HuH-7 (cell line): ENCODE measurements around the gene FAM184B.
A peak's percentile ranks its signal among the peaks of the same experiment; 100 is the strongest.
"Not testable (repeated sequence)": the region's sequence is repeated elsewhere in the genome, so short reads cannot be mapped to it uniquely, and the experiment has no call there.

Experiments
- DNase-seq: peaks from one replicate; pipeline ENCODE4 v3.0.0; 2011; ENCODE audit warnings: low spot score

Gene FAM184B

DNA sequence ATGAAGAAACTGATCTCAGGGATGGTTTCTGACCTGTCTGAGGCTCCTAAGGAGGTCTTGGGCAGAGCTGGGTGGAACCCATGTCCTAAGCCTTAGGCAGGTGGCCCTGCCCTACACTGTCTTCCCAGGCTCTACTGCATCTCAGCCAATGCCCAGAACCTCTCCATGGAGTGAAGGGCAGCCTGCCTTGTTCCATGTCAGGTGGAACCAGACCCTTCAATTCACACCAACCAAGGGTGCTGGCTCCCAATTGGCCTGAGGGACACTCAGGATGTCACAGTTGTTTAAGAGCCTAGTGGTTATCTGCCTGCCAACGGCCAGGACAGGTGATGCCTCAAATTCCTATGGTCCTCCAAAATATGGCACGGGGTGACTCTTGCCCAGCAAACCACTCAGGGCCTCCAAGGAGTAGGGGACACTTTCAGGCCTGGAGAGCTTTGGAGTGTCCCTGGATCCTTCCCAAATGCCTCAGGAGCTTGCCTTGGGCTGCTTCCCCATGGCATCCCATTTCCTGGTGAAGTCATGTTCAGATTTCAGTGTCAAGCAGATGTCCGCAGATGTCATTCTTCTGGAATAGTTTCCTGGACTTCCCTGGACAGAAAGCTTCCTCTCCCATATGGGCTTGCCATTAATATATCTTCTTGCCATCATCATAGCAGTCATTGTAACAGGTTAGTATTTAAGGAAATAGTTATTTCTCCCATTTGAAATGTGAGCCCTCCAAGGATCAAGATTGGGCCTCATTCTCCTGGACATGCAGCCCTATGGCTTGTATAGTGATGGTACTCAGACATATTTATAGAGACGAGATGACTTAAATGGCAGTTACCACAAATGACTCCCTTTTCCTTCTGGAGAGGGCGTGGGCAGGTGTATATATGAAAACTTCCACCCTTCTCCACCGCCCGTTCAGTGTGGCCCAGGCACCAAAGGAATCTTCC lies 99.9 kb downstream of the FAM184B start:
- no peak for DNase-seq

DNA sequence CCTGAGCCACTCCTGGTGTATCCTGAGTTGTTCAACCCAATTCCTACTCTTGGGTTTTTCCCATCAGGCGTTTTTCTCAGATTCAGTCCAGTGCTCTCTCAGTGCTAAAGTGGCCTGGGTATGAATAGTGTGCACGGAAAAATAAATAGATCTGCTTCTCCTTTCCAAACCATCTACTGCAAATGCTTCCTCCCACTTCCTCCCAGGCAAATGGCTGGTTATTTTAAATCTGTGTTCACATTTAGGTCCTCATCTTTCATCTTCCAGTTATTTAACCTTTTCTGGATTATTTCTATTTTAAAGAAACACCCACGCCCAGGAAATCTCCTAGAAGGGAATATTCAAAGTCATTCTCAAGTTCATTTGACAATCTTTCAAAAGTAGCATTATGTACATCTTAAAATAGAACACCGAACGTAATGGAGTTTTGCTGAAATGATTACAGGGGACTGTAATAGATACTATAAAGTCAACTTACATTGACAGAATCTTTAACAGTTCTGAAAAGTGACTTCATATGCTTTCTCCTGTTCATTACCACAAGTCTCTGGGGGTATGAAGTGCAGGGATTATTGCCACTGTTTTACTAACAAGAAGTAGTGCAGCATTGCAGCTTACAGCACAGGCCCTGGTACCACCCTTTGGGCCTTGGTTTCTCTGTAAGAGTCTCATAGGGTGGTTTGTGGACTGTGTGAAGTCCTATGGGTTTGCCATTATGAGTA lies 100.7 kb downstream of the FAM184B start:
- no peak for DNase-seq

DNA sequence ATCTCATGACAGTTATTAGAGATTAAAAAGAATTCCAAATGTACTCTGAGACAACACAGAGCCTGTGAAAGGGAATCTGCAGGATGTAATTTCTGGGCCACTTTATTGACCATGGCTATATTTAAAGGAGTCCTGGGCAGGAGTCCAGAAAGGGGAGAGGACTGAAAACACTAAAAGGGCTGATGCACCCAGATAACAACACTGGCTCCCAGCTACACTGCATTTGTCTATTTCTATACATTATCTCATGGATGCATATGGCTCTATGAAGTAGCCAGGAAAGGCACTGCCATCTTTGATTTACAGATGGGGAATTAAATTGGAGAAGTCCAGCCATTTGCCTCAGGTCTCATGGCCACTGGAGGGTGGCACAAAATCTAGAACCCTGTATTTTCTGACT lies 111.0 kb downstream of the FAM184B start:
- DNase-seq, result no peak

DNA sequence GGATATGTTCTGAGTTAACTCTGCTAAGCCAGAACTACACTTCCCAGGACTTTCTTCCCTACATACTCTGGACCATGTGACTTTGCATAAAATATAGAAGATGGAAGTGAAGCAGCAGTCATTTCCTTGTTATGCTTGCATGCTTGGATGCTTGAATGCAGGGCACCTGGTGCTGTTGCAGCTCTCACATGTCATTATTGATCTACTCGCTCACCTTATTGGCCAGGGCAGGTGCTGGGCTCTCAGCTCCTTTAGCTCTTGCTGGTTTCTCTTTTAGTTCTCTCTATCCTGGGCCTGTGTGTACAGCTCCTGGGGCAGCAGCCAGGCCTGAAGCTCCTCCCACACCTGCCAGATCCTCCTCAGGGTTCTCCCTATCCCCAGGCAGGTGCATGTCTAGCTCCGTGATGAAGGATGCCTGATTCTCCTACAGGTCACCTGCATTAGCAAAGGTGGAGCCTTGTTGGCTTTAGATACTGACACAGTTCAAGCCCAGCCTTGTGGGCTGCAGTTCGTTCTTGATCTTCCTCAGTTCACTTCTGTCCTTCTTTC lies 113.7 kb downstream of the FAM184B start:
- no peak for DNase-seq

DNA sequence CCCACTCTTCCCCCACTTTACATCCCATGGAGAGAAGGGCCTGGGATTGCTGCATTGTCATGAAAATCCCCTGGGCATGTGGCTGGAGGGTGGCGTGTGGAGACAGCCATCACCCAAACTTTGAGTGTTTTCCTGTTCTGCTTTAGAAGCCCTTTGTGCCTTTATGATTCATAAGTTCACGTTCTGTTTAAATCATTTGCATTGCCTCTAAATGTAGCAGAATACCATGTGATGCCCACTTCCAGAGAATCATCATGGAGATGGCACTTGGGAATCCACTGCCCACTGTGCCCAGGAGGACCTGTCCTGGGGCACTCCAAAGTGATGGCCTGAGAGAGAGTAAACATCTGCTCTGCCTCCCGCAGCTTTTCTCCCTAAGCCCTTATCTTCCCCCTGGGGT lies 114.2 kb downstream of the FAM184B start:
- DNase-seq, result no peak

DNA sequence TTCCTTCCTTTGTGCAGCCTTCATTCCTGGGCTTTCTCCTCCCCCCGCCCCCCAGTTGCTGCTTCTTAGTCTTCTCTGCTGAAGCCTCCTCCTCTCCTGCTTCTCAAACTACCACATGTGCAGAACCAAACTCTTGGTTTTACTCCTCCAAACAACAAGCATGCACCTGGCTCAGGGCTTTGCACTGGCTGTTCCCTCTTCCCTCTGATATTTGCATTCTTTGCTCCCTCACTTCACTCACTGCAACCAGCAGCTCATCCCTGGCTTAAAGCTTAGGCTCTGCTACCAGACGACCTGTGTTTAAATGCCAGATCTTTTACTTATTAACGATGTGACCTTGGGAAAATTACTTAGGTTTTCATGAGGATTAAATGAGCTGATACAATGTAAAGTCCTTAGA lies 115.6 kb downstream of the FAM184B start:
- no peak for DNase-seq

DNA sequence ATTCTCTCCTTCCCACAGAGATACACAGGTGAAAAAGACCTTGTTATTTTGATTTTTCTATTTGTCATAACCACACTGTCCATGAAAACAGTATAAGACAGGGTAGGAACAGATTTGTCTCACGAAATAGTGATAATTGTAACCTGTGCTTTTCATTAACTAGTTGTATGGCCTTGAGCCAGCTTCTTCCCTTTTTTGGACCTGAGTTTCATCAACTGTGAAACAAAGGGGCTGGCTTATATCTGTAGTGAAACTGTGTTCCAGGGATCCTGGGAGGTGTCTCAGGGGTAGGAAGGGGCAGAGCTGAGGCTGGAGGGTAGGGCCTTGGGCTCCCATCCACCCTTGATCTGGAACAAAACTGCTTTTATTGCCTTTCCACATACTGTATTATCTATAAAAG lies 116.1 kb downstream of the FAM184B start:
- no peak for DNase-seq

DNA sequence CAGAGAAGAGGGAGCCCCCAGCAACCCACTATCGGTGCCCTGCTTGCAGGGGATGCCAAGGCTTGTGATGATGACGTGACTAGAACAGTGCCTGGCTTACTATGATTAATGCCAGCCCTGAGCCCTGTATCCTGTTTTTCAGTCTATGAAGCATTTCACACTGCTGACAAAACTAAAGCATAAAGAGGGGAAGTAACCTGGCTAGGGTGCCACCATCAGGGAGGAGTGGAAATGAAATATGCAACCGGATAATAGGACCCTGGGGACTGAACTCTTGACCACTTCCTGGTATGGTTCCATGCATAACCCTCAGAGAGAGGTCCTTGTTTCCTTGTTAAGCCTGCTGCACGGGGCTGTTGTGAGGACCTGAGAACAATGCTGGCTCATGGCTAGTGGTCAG lies 116.7 kb downstream of the FAM184B start:
- no peak for DNase-seq

DNA sequence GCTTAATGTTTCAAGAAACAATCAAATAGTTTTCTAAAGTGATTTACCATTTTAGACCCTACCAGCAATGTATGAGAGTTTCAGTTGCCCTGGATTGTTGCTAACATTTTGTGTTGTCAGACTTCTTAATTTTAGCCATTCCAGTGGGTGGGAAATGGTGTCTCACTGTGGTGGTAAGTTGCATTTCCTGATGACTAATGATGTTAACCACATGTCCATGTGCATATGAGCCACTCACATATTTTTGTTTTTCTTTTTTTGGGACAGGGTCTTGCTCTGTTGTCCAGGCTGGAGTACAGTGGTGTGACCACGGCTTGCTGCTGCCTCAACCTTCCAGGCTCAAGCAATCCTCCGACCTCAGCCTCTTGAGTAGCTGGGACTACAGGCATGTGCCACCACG lies 118.7 kb downstream of the FAM184B start:
- no peak for DNase-seq

DNA sequence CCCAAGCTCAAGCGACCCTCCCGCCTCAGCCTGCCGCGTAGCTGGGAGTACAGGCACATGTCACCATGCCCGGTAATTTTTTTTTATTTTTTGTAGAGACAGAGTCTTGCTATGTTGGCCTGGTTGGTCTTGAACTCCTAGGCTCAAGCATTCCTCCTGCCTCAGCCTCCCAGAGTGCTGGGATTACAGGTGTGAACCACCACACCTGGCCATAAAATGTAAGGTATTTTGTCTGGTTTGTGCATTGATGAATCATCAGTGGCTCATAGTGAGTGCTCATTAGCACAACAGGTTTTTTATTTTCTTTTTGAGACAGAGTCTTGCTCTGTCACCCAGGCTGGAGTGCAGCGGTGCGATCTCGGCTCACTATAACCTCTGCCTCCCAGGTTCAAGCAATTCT lies 122.2 kb downstream of the FAM184B start:
- DNase-seq, result not testable (repeated sequence)

DNA sequence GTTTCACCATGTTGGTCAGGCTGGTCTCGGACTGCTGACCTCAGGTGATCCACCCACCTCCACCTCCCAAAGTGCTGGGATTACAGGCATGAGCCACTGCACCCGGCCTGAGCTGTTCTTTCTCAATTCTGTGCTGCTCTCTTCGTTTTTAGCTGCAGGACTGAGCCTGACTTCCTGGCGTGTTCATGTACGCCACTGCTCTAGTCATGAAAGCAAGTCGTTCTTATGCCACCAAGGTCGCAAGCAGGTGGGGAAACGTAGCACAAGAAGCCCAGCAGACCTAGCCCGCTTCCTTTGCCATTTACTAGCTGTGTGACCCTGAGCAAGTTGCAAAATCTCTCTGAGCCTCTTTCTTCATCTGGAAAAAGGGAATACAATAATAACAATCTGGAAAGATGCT lies 123.6 kb downstream of the FAM184B start:
- no peak for DNase-seq

DNA sequence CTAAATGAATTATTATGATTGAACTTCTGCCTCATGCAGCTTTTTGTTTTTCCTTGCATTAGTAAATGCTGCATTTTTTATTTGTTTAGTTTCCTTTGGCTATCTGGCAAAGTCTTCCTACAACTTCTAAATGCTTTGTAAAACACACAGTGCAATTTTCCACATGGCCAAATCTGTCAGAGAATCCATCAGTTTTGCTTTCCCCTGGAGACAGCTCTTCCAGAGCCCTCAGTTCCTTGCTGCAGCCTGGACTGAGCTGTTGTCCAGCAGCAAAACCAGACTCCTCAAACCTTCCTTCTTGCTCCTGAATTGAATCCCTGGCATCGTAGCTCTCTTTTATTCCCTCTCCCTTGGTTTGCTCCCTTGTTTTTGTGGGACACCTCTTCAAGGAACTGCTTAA lies 124.3 kb downstream of the FAM184B start:
- no peak for DNase-seq

DNA sequence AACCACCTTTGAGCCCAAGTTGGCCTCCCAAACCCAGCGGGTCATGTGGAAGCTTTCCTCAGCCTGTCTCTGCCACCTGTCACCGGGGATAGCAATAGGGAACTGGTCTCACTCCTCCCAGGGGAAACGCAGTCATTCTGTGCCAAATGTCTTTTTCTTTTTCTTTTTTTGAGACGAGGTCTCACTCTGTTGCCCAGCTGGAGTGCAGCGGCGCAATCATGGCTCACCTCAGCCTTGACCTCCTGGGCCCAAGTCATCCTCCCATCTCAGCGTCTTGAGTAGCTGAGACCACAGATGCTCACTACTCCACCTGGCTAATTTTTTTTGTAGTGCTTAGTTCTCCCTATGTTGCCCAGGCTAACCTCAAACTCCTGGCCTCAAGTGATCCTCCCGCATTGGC lies 126.7 kb downstream of the FAM184B start:
- DNase-seq, result no peak

DNA sequence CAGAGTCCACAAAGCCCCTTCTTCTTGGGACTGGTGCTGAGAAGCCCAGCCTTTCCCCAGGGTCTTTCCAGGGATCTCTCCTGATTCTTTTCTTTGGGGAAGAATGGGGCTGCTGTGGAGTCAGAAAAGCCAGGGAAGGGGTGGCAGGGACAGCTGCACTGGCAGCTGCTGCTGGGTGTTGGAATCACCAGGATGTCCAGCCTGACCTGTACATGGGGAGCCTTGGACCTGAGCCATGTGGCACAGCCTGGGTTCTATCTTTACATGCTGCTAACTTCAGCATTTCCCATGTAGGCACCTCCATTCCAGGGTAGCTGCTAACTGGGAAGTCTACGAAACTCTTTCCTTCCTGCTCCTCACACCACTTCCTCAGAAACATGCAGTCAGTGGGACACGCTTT lies 131.0 kb downstream of the FAM184B start:
- DNase-seq, result no peak

DNA sequence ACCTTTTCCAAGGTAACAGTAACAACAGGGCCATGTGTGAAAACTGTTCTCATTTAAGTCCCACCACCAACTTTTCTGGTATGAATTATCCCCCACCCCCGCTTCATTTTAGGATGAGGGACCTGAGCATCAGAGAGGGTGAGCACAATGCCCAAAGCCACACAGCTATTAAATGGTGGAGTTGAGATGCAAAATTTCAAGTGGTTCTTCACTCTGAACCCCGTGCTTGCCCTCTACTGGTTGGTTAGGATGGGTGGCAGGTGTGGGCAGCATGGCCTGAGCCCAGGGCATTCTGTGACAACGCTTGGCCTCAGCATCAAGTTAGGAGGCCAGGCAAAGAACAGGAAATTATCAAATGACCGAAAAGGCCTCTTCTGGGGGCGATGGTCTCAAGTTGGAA lies 133.5 kb downstream of the FAM184B start:
- no peak for DNase-seq

DNA sequence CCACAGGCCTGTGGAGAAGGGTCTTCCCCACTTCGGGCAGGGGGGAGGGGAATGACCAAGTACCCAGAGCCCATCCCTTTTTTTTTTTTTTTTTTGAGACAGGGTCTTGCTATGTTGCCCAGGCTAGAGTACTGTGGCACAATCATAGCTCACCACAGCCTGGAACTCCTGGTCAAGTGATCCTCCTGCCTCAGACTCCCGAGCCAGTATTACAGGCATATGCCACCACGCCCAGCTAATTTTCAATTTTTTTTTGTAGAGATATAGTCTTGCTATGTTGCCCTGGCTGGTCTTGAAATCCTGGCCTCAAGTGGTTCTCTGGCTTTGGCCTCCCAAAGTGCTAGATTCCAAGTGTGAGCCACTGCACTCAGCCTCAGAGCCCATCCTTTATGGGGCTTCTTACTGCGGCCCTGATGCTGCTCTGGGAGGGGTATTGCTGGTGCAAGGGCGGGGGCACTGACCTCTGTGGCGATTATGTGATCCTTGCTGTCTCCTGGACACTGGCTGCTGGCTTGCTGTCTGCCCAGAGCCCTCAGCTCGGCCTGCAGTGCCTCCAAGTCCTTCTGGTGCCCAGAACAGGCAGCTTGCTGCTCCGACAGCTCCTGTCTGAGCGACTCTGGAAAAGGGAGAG lies 134.1 kb downstream of the FAM184B start:
- DNase-seq, result no peak

DNA sequence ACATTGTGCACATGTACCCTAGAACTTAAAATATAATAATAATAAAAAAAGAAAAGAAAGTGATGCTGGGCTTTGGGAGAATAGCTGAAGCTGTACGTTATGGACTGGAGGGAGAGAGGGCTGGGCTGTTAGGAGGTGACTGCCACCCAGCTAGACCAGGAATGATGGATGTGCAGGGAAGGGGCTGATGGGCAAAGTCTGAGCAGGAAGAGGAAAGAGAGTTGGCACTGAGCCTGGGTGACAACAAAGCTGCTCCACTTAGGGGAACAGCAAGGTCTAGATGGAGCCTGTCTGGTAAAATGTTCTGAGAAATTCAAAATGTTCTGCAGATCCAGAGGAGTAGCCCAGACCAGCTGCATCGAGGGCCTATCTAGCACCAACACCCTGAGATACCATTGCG lies 134.7 kb downstream of the FAM184B start:
- no peak for DNase-seq

DNA sequence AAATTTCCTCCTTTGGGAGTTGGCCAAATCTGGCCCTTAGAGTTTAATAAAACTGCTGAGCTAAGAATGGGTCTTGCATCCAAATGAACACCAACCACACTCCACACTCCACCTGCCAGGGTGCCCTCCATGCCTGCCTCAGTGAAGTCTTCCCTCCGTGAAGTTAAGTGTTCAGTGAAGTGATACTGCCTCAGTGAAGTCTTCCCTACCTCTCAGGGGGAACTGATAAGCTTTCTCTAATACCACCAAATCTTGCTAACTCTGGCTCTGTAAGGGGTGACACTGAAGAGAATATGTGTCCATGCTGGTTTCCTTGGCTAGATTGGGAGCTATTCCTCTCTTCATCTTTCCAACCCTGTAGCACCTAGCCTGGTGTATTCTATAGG lies 139.0 kb downstream of the FAM184B start:
- no peak for DNase-seq

DNA sequence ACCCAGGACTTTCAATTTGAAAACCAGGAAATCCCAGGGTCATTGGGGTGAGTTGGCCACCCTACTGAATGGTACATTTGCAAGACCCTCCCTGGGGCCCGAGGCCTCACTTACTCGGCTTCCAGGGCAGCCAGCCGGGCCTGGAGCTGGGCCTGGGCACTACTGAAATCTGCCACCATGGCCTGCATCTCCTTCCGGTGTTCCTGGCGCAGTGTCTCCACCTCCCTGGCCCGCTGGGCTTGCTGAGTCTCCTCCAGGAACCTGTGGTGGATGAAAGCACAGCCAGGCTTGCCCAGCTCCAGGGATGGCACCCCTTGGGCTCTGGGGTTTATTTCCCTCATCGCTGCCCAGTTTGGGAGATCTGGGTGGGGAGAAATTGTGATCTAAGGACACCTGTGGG lies 142.3 kb downstream of the FAM184B start:
- DNase-seq, result no peak

DNA sequence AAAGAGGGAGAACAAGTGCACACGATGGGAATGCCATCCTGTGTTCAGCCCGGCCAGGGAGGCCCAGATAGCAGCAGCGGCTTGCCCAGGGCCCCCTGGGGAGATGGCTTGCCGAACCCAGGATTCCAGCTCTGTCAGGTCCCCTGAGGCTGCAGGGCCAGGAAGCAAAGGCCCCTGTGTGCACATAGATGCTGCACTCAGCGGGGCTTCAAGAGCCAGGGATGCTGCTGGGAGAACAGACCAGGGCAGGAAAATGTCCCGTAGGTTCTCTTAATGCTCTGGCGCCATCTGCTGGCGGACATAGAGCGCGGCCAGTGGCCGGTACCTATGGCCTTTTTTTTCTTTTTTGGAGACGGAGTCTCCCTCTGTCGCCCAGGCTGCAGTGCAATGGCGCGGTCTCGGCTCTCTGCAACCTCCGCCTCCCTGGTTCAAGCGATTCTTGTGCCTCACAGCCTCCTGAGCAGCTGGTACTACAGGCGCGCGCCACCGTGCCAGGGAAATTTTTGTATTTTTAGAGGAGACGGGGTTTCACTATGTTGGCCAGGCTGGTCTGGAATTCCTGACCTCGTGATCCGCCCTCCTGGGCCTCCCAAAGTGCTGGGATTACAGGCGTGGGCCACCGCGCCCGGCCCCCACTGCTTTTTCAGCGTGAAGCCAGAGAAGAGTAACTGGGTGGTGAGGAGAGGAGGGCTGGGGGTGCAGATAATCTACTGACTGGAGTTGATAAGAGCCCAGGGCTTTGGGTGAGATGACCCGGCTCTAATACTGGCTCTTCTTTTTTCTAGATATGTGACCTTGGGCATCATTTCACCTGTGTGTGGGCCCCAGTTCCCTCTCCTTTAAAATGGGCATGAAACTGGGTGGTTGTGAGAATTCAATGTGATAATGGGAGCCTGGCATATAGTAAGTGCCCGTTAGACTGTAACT lies 144.5 kb downstream of the FAM184B start:
- DNase-seq, result peak; percentile 91

DNA sequence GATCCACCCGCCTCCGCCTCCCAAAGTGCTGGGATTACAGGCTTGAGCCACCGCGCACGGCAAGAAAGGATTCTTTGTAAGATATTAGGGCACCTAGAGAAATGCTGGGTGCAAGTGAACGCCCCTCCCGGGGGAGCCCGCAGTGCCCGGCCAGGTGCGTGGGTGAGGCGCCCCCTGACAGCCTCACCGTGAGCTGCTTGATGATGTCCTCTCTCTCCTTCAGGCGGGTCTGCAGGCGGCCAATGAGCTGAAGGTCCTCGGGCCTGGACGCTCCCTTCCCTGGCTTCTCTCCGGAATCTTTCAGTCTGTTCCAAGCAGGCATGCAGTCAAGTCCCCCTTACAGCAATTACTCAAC lies 145.1 kb downstream of the FAM184B start:
- no peak for DNase-seq

DNA sequence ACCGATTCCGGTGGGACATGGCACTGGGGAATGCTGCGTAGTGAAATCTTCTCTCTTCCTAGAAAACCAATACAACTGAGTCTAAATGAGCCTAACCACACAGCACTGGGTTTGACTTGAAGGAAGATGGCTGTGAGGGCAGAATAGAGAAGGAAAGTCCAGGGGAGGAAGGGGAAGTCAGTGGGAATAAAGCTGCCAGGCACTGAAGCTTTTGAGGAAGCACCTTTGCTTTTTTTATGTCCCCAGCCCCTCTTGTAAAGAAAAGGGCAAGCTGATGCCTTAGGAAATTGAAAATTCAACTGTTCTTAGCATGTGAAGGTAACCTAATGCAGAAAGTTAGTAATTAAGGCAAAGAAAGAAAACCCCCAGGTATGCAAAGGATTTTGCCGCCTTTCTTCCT lies 146.4 kb downstream of the FAM184B start:
- no peak for DNase-seq
